Liver (tissue), 3 donors: ENCODE measurements around the gene ITGAE.

Experiments used
- SP1 ChIP-seq: IDR thresholded peaks from 2 replicates; pipeline ENCODE4 v1.6.1; 2018; ENCODE audit warnings: antibody characterized with exemption, mild to moderate bottlenecking
- TF ChIP-seq, protein P1 (sequence below): fragments of 150-350 bp; IDR thresholded peaks from 2 replicates; pipeline ENCODE4 v1.5.1; 2017; ENCODE audit warnings: improper control_type of control experiment, low read depth, low read length; ENCODE audit not compliant: missing input control
- TF ChIP-seq, protein P2 (sequence below): IDR thresholded peaks from 2 replicates; pipeline ENCODE4 v1.6.1; 2016; ENCODE audit warnings: antibody characterized with exemption, mild to moderate bottlenecking
- donor health status: healthy.
- donor health status: healthy.

DNA sequence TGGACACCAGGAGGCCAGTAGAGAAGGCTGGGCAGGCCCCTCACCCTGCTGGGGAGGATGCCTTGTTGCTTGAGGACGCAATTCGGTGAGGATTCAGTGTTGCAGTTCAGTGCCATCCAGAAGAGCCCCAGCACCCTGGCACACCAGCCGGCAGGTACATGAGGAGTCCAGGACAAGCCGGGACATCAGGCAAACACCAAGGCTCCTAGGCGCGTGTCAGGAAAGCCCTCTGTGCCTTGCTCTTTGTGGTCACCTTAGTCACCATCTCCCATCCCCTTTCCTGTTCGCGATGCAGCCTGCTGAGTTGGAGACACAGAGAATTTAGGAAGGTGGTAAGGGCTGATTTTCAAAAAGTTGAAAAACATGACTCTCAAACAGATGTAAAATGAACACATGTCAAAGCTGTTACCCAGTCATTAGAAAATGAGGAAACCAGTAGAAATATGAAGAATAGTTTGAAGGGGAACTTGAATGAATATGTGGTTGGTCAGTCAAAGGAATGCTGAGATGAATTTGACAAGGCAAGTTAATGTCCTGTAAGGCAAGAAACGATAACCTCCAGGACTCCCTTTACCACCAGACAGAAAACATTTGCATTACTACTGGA is 47.3 kb upstream of the ITGAE start:
- TF ChIP-seq, protein P1, sequence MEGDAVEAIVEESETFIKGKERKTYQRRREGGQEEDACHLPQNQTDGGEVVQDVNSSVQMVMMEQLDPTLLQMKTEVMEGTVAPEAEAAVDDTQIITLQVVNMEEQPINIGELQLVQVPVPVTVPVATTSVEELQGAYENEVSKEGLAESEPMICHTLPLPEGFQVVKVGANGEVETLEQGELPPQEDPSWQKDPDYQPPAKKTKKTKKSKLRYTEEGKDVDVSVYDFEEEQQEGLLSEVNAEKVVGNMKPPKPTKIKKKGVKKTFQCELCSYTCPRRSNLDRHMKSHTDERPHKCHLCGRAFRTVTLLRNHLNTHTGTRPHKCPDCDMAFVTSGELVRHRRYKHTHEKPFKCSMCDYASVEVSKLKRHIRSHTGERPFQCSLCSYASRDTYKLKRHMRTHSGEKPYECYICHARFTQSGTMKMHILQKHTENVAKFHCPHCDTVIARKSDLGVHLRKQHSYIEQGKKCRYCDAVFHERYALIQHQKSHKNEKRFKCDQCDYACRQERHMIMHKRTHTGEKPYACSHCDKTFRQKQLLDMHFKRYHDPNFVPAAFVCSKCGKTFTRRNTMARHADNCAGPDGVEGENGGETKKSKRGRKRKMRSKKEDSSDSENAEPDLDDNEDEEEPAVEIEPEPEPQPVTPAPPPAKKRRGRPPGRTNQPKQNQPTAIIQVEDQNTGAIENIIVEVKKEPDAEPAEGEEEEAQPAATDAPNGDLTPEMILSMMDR: no peak
- TF ChIP-seq, protein P2, sequence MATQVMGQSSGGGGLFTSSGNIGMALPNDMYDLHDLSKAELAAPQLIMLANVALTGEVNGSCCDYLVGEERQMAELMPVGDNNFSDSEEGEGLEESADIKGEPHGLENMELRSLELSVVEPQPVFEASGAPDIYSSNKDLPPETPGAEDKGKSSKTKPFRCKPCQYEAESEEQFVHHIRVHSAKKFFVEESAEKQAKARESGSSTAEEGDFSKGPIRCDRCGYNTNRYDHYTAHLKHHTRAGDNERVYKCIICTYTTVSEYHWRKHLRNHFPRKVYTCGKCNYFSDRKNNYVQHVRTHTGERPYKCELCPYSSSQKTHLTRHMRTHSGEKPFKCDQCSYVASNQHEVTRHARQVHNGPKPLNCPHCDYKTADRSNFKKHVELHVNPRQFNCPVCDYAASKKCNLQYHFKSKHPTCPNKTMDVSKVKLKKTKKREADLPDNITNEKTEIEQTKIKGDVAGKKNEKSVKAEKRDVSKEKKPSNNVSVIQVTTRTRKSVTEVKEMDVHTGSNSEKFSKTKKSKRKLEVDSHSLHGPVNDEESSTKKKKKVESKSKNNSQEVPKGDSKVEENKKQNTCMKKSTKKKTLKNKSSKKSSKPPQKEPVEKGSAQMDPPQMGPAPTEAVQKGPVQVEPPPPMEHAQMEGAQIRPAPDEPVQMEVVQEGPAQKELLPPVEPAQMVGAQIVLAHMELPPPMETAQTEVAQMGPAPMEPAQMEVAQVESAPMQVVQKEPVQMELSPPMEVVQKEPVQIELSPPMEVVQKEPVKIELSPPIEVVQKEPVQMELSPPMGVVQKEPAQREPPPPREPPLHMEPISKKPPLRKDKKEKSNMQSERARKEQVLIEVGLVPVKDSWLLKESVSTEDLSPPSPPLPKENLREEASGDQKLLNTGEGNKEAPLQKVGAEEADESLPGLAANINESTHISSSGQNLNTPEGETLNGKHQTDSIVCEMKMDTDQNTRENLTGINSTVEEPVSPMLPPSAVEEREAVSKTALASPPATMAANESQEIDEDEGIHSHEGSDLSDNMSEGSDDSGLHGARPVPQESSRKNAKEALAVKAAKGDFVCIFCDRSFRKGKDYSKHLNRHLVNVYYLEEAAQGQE: no peak
- no peak for TF ChIP-seq SP1
